Fibroblast of lung (primary cell): ENCODE data around the gene TXNDC8.

Experiments used
- EZH2 ChIP-seq: IDR thresholded peaks from 2 replicates; pipeline ENCODE4 v1.5.1; 2012; ENCODE audit warnings: low read length, control low read depth, mild to moderate bottlenecking; ENCODE audit errors: missing control alignments
- TF ChIP-seq, protein P1 (sequence below), 2 donors: IDR thresholded peaks in 1 of 2; conservative IDR thresholded peaks in 1 of 2; 1 replicate in 1 of 2; 2 replicates in 1 of 2; pipeline ENCODE4 v1.5.1; 2011 to 2012; ENCODE audit warnings: low read length in 2 of 2, control low read depth in 1 of 2, inconsistent platforms in 1 of 2, low read depth in 1 of 2, mild to moderate bottlenecking in 1 of 2

DNA sequence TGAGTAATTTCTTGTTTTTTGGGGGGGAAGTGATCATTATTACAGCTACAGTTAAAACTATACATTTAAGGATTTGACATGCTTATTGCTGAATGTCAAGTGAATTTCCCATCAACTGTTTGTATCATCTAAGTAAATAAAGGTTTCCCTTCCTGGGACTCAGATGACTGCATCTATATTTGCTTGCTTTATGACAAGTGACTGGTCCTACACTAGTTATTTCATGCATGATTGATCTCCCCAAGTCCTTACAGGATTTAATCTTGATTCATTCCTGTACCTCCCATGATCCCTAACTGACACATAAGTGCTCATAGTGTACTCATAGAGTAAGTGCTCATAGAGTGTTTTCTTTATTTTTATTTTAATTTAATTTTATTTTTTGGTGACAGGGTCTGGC is 2.8 kb downstream of the TXNDC8 start:
- TF ChIP-seq, protein P1, sequence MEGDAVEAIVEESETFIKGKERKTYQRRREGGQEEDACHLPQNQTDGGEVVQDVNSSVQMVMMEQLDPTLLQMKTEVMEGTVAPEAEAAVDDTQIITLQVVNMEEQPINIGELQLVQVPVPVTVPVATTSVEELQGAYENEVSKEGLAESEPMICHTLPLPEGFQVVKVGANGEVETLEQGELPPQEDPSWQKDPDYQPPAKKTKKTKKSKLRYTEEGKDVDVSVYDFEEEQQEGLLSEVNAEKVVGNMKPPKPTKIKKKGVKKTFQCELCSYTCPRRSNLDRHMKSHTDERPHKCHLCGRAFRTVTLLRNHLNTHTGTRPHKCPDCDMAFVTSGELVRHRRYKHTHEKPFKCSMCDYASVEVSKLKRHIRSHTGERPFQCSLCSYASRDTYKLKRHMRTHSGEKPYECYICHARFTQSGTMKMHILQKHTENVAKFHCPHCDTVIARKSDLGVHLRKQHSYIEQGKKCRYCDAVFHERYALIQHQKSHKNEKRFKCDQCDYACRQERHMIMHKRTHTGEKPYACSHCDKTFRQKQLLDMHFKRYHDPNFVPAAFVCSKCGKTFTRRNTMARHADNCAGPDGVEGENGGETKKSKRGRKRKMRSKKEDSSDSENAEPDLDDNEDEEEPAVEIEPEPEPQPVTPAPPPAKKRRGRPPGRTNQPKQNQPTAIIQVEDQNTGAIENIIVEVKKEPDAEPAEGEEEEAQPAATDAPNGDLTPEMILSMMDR (conservative IDR thresholded peaks at IDR 0.05 in 1 of 2, IDR thresholded peaks at IDR 0.05 in 1 of 2; ENCODE audit: low read depth in 1 of 2, low read length in 2 of 2) = no peak
- TF ChIP-seq EZH2 = no peak
